ENCODE results near the gene CADPS. TPM values are rescaled to one million over a fixed set of nuclear protein-coding genes. Genes with fewer than 3 reads are reported as not detected.

Gene CADPS
- total RNA-seq, 1 experiment from 2014 or later = not detected

- no TSS peak for BruUV-seq (replicated peaks)
- Histone ChIP-seq H3K36me3 (ENCODE audit: control insufficient read depth, insufficient read depth, low read length) (no peaks in the 10 kb centered on the region), H3K27ac (ENCODE audit: low read length) (no peak overlapping the region), H3K27me3 (ENCODE audit: control insufficient read depth, insufficient read depth, low read length) (no peaks in the 10 kb centered on the region), H3K9me3 (ENCODE audit: control insufficient read depth, insufficient read depth, low read depth, low read length) (no peaks in the 10 kb centered on the region), H3K4me1 (ENCODE audit: control insufficient read depth, insufficient read depth, low read length) (no peaks in the 10 kb centered on the region), H3K4me3 (ENCODE audit: low read depth in 2 of 2, low read length in 2 of 2) (no peak overlapping the region)
- TF ChIP-seq CTCF (IDR thresholded peaks at IDR 0.05) = peak; percentile 58
- no peak for TF ChIP-seq TCF7L2 (IDR thresholded peaks at IDR 0.05; ENCODE audit: low read depth, low read length)
- no peak for TF ChIP-seq SIN3A (IDR thresholded peaks at IDR 0.05; ENCODE audit: borderline replicate concordance, insufficient read depth, low read depth, low read length)
- CTCF ChIA-PET = interaction anchor here (0.6 kb wide), 1 partner anchor 310 kb away, joined by 3 read pairs; no protein-coding TSS in a partner anchor
- POLR2A ChIA-PET = no interaction called here
- in situ Hi-C loops (cut with HindIII; ENCODE audit: low pct_unique_long_range_greater_than_20kb, low sequenced_read_pairs) (no loop called here), intact Hi-C loops (cut with micrococcal nuclease; ENCODE audit: unreplicated experiment) (loop anchor here (1.0 kb wide), 1 partner anchor 228 kb away; no protein-coding TSS in a partner anchor)
- DNase-seq (ENCODE audit: low read depth, low spot score) = no peak
- no peak for ATAC-seq
Measured at GRCh38 chr3:62559831-62560445, 315.3 kb downstream of the CADPS start.

- Histone ChIP-seq H3K27ac (ENCODE audit: low read length) (no peak overlapping the region), H3K36me3 (ENCODE audit: control insufficient read depth, insufficient read depth, low read length) (no peaks in the 10 kb centered on the region), H3K27me3 (ENCODE audit: control insufficient read depth, insufficient read depth, low read length) (no peaks in the 10 kb centered on the region), H3K4me3 (ENCODE audit: low read depth in 2 of 2, low read length in 2 of 2) (no peak overlapping the region), H3K9me3 (ENCODE audit: control insufficient read depth, insufficient read depth, low read depth, low read length) (no peaks in the 10 kb centered on the region), H3K4me1 (ENCODE audit: control insufficient read depth, insufficient read depth, low read length) (no peaks in the 10 kb centered on the region)
- in situ Hi-C loops (cut with HindIII; ENCODE audit: low pct_unique_long_range_greater_than_20kb, low sequenced_read_pairs) = no loop called here
- intact Hi-C loops (cut with micrococcal nuclease; ENCODE audit: unreplicated experiment) = loop anchor here (1.0 kb wide), 1 partner anchor 357 kb away; no protein-coding TSS in a partner anchor
- no TSS peak for BruUV-seq (replicated peaks)
- TF ChIP-seq CTCF (IDR thresholded peaks at IDR 0.05) = peak; percentile 73
- TF ChIP-seq POLR2AphosphoS5 (IDR thresholded peaks at IDR 0.05; ENCODE audit: low read depth, low read length) = no peak
- ChIA-PET POLR2A (no interaction called here), CTCF (no interaction called here)
- DNase-seq (ENCODE audit: low read depth, low spot score) (no peak), ATAC-seq (no peak)
Measured at GRCh38 chr3:62558549-62559112, 316.6 kb downstream of the CADPS start.

GRCh38 chr3:62557983-62558382 is 317.2 kb downstream of the CADPS start:
- CTCF ChIA-PET = no interaction called here
- intact Hi-C loops (cut with micrococcal nuclease; ENCODE audit: unreplicated experiment) = loop anchor here (1.0 kb wide), 1 partner anchor 357 kb away; no protein-coding TSS in a partner anchor
- no TSS peak for BruUV-seq (replicated peaks)

More at GRCh38 chr3:62557983-62558382, 317.2 kb downstream of the CADPS start:
- H3K27me3 ChIP-seq (ENCODE audit: control insufficient read depth, insufficient read depth, low read length) = no peaks in the 10 kb centered on the region
- no peaks in the 10 kb centered on the region for H3K9me3 ChIP-seq (ENCODE audit: control insufficient read depth, insufficient read depth, low read depth, low read length)
- H3K36me3 ChIP-seq (ENCODE audit: control insufficient read depth, insufficient read depth, low read length) = no peaks in the 10 kb centered on the region
- H3K27ac ChIP-seq (ENCODE audit: low read length) = no peak overlapping the region
- TF ChIP-seq SIN3A (IDR thresholded peaks at IDR 0.05; ENCODE audit: borderline replicate concordance, insufficient read depth, low read depth, low read length) (no peak), REST (IDR thresholded peaks at IDR 0.05; ENCODE audit: insufficient read depth in 1 of 2, low read depth in 2 of 2, low read length in 1 of 2) (no peak), POLR2AphosphoS5 (IDR thresholded peaks at IDR 0.05; ENCODE audit: low read depth, low read length) (no peak), TCF7L2 (IDR thresholded peaks at IDR 0.05; ENCODE audit: low read depth, low read length) (no peak), CTCF (IDR thresholded peaks at IDR 0.05) (no peak)
- POLR2A ChIA-PET = no interaction called here
- no peak overlapping the region for H3K4me3 ChIP-seq (ENCODE audit: low read depth in 2 of 2, low read length in 2 of 2)
- ATAC-seq (no peak), DNase-seq (ENCODE audit: low read depth, low spot score) (no peak)
- H3K4me1 ChIP-seq (ENCODE audit: control insufficient read depth, insufficient read depth, low read length) = no peaks in the 10 kb centered on the region
- in situ Hi-C loops (cut with HindIII; ENCODE audit: low pct_unique_long_range_greater_than_20kb, low sequenced_read_pairs) = no loop called here
